Mammary epithelial cell (primary cell): Measurements from ENCODE around the gene DIAPH3.

ENCODE experiments used
- CTCF ChIP-seq, 2 donors: IDR thresholded peaks in 1 of 2; conservative IDR thresholded peaks in 1 of 2; 2 replicates each; pipeline ENCODE4 v1.5.1; 2011 to 2012; ENCODE audit warnings: inconsistent platforms in 2 of 2, low read length in 2 of 2, mild to moderate bottlenecking in 2 of 2, control low read depth in 1 of 2, low read depth in 1 of 2; ENCODE audit not compliant: insufficient read depth in 1 of 2; ENCODE audit errors: extremely low read depth in 1 of 2
- EZH2 ChIP-seq: IDR thresholded peaks from 2 replicates; pipeline ENCODE4 v1.6.1; 2012; ENCODE audit warnings: low read length, inconsistent platforms, borderline replicate concordance

GRCh38 chr13:59976856-59977255, 186.9 kb downstream of the DIAPH3 start:
- TF ChIP-seq EZH2 = no peak
- no peak for TF ChIP-seq CTCF (conservative IDR thresholded peaks at IDR 0.05 in 1 of 2, IDR thresholded peaks at IDR 0.05 in 1 of 2; ENCODE audit: extremely low read depth in 1 of 2, insufficient read depth in 1 of 2, low read depth in 1 of 2, low read length in 2 of 2)
